ENCODE results near the gene FZD2. TPM values are rescaled to one million over a fixed set of nuclear protein-coding genes. Genes with fewer than 3 reads are reported as not detected.

FZD2 gene
- total RNA-seq, 2 experiments from 2014 or later: not detected

DNA sequence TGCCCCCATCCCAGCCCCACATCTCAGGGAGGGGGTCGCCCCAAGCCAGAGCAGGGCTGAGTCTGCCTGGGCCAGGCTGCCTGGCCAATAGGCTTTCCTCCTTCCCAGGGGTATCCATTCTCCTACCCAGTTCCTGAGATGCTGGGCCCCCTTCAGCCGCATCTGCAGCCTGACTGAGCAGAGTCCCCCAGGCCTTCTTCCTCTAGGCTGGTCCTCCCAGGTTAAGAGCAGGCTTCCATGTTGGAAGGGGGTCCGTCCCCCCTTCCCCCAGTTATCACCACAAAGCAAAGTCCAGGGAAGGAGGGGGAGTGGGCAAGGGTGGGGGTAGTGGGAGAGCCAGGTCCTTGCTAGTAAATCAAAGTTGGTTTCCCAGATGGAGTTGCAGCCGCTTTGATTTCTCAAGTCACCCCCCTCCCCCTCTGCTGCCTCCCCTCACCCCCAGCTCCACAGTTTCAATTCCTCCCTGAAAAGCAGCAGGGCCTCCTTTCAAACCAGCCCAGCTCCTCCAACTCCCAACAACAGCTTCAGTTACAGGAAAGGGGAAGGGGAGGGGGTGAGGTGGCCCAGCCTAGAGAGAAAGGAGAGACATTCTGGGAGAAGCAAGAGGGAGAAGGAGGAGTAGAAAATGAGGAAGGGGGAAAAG, 9.5 kb upstream of the FZD2 start:
- no peak for DNase-seq
- Histone ChIP-seq H3K4me3 (ENCODE audit: low read length) (no peak overlapping the region), H3K36me3 (ENCODE audit: insufficient read depth, low read length) (no peaks in the 10 kb centered on the region), H3K27me3 (ENCODE audit: control insufficient read depth in 1 of 2, insufficient read depth in 2 of 2, low read length in 2 of 2) (peaks cover 5 to 11% of the 10 kb centered on the region in 2 experiments), H3K9me3 (ENCODE audit: control insufficient read depth in 1 of 2, insufficient read depth in 1 of 2, low read length in 2 of 2) (no peaks in the 10 kb centered on the region), H3K4me1 (ENCODE audit: insufficient read depth, low read length) (no peaks in the 10 kb centered on the region), H3K27ac (ENCODE audit: low read depth in 1 of 2, low read length in 2 of 2) (no peak overlapping the region)
- H3K27me3 Mint-ChIP-seq: peaks cover 62% of the 10 kb centered on the region
- H3K27ac Mint-ChIP-seq: no peak overlapping the region
- no peak for ATAC-seq (ENCODE audit: poor library complexity)
- TF ChIP-seq, protein P1, sequence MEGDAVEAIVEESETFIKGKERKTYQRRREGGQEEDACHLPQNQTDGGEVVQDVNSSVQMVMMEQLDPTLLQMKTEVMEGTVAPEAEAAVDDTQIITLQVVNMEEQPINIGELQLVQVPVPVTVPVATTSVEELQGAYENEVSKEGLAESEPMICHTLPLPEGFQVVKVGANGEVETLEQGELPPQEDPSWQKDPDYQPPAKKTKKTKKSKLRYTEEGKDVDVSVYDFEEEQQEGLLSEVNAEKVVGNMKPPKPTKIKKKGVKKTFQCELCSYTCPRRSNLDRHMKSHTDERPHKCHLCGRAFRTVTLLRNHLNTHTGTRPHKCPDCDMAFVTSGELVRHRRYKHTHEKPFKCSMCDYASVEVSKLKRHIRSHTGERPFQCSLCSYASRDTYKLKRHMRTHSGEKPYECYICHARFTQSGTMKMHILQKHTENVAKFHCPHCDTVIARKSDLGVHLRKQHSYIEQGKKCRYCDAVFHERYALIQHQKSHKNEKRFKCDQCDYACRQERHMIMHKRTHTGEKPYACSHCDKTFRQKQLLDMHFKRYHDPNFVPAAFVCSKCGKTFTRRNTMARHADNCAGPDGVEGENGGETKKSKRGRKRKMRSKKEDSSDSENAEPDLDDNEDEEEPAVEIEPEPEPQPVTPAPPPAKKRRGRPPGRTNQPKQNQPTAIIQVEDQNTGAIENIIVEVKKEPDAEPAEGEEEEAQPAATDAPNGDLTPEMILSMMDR (IDR thresholded peaks at IDR 0.05): no peak
- H3K4me1 Mint-ChIP-seq (ENCODE audit: low read depth): no peaks in the 10 kb centered on the region
- ChIA-PET CTCF (no interaction called here), POLR2A (no interaction called here)
- H3K9me3 Mint-ChIP-seq: no peaks in the 10 kb centered on the region
- intact Hi-C loops (cut with DNase I, micrococcal nuclease): no loop called here
- H3K4me3 Mint-ChIP-seq: no peak overlapping the region
- H3K36me3 Mint-ChIP-seq (ENCODE audit: low read depth): no peaks in the 10 kb centered on the region

DNA sequence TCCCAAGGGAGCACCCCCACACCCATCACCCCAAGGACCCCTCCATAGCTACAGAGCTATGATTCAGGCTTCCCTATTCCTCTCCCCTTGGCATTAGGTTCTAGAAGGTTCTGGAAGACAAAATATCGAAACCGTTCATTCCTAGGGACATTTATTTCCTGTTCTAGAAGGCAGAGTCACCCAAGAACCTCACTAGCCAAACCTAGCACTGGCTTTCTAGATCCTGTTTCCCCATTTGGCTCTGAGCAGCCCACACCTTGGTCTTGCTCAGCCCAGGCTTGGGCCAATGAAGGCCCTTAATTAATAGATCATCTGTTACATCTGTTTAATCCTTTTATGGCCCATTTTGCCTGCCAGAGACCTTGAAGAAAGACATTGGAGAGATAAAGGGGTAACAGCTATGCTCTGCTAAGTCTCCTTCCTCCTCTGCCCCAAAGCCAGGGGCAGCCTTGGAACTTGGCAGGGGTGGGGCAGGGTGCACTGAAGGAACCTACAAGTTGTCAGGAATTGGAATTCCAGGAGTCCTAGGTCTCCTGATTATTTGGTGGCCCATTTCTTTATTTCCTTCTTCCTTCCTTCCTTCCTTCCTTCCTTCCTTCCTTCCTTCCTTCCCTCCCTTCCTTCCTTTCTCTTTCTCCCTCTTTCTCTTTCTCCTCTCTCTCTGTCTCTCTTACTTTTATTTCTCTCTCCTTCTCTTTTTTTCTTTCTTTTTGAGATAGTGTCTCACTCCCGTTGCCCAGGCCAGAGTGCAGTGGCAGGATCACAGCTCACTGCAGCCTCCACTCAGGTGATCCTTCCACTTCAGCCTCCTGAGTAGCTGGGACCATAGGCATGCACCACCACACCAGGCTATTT, 8.7 kb upstream of the FZD2 start:
- no peak for DNase-seq
- H3K27ac Mint-ChIP-seq: no peak overlapping the region

DNA sequence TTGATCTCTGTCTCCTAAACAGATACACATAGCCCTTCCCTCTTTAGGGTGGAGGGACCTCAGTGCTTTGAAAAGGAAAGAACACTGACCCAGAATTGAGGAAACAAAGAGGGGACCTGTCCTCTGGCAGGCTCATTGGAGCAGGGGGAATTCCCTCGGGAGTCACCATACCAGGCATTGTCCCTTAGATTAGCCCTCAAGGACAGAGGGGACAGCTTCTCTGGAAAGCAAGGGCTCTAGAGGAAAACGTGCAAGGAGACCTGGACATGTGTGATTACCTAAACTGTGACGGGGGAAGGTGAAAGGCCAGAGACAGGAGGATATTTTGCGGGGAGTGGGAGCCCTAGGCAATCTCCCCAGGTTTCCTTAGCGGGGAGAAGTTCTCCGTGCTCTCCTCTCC, 7.6 kb upstream of the FZD2 start:
- Histone ChIP-seq H3K36me3 (ENCODE audit: insufficient read depth, low read length) (no peaks in the 10 kb centered on the region), H3K4me1 (ENCODE audit: insufficient read depth, low read length) (no peaks in the 10 kb centered on the region), H3K9me3 (ENCODE audit: control insufficient read depth in 1 of 2, insufficient read depth in 1 of 2, low read length in 2 of 2) (no peaks in the 10 kb centered on the region), H3K4me3 (ENCODE audit: low read length) (no peak overlapping the region), H3K27ac (ENCODE audit: low read depth in 1 of 2, low read length in 2 of 2) (no peak overlapping the region), H3K27me3 (ENCODE audit: control insufficient read depth in 1 of 2, insufficient read depth in 2 of 2, low read length in 2 of 2) (peaks cover 5 to 19% of the 10 kb centered on the region in 2 experiments)
- no peaks in the 10 kb centered on the region for H3K9me3 Mint-ChIP-seq
- ChIA-PET POLR2A (no interaction called here), CTCF (no interaction called here)
- DNase-seq: no peak
- no peak overlapping the region for H3K27ac Mint-ChIP-seq
- intact Hi-C loops (cut with DNase I, micrococcal nuclease): no loop called here
- H3K27me3 Mint-ChIP-seq: peaks cover 58% of the 10 kb centered on the region
- no peaks in the 10 kb centered on the region for H3K4me1 Mint-ChIP-seq (ENCODE audit: low read depth)
- no peak overlapping the region for H3K4me3 Mint-ChIP-seq
- ATAC-seq (ENCODE audit: poor library complexity): no peak
- TF ChIP-seq, protein P1 (IDR thresholded peaks at IDR 0.05): no peak
- no peaks in the 10 kb centered on the region for H3K36me3 Mint-ChIP-seq (ENCODE audit: low read depth)

More for the DNA sequence above, 8.7 kb upstream of the FZD2 start:
- ATAC-seq (ENCODE audit: poor library complexity): no peak
- H3K36me3 Mint-ChIP-seq (ENCODE audit: low read depth): no peaks in the 10 kb centered on the region
- Histone ChIP-seq H3K27me3 (ENCODE audit: control insufficient read depth in 1 of 2, insufficient read depth in 2 of 2, low read length in 2 of 2) (peaks cover 5 to 15% of the 10 kb centered on the region in 2 experiments), H3K36me3 (ENCODE audit: insufficient read depth, low read length) (no peaks in the 10 kb centered on the region), H3K4me1 (ENCODE audit: insufficient read depth, low read length) (no peaks in the 10 kb centered on the region), H3K27ac (ENCODE audit: low read depth in 1 of 2, low read length in 2 of 2) (no peak overlapping the region), H3K9me3 (ENCODE audit: control insufficient read depth in 1 of 2, insufficient read depth in 1 of 2, low read length in 2 of 2) (no peaks in the 10 kb centered on the region), H3K4me3 (ENCODE audit: low read length) (no peak overlapping the region)
- peaks cover 62% of the 10 kb centered on the region for H3K27me3 Mint-ChIP-seq
- no peaks in the 10 kb centered on the region for H3K9me3 Mint-ChIP-seq
- no peaks in the 10 kb centered on the region for H3K4me1 Mint-ChIP-seq (ENCODE audit: low read depth)
- ChIA-PET POLR2A (no interaction called here), CTCF (no interaction called here)
- intact Hi-C loops (cut with DNase I, micrococcal nuclease): no loop called here
- TF ChIP-seq, protein P1 (IDR thresholded peaks at IDR 0.05): no peak
- no peak overlapping the region for H3K4me3 Mint-ChIP-seq
